ENCODE data around the gene SYTL1. TPM values are rescaled to one million over a fixed set of nuclear protein-coding genes. Genes with fewer than 3 reads are reported as not detected.

SYTL1 gene
- polyA plus RNA-seq, 2 donors: 136 to 302 TPM

GRCh38 chr1:27316860-27317259 lies 25.0 kb upstream of the SYTL1 start:
- peak overlapping the region in 1 of 2 donors; percentile 15 for H3K27ac ChIP-seq (ENCODE audit: low read depth in 2 of 2, low read length in 1 of 2)
- H3K27me3 ChIP-seq (ENCODE audit: control insufficient read depth in 1 of 2, insufficient read depth in 2 of 2, low read length in 2 of 2): no peaks in the 10 kb centered on the region
- H3K4me3 ChIP-seq (ENCODE audit: low read depth in 1 of 2, low read length in 2 of 2): no peak overlapping the region
- H3K36me3 ChIP-seq (ENCODE audit: control insufficient read depth in 2 of 2, insufficient read depth in 2 of 2, low read length in 1 of 2): no peaks in the 10 kb centered on the region
- no peaks in the 10 kb centered on the region for H3K4me1 ChIP-seq (ENCODE audit: control insufficient read depth in 2 of 2, insufficient read depth in 2 of 2, low read length in 1 of 2)
- no peaks in the 10 kb centered on the region for H3K9me3 ChIP-seq (ENCODE audit: control insufficient read depth in 2 of 2, insufficient read depth in 1 of 2, low read depth in 1 of 2, low read length in 1 of 2)
- 67 to 73% methylated on average over 5 of the region's 5 CpGs for WGBS, 2 donors

GRCh38 chr1:27318136-27318535 lies 23.7 kb upstream of the SYTL1 start:
- Histone ChIP-seq H3K27me3 (ENCODE audit: control insufficient read depth in 1 of 2, insufficient read depth in 2 of 2, low read length in 2 of 2) (no peaks in the 10 kb centered on the region), H3K9me3 (ENCODE audit: control insufficient read depth in 2 of 2, insufficient read depth in 1 of 2, low read depth in 1 of 2, low read length in 1 of 2) (no peaks in the 10 kb centered on the region), H3K36me3 (ENCODE audit: control insufficient read depth in 2 of 2, insufficient read depth in 2 of 2, low read length in 1 of 2) (no peaks in the 10 kb centered on the region), H3K27ac (ENCODE audit: low read depth in 2 of 2, low read length in 1 of 2) (no peak overlapping the region), H3K4me1 (ENCODE audit: control insufficient read depth in 2 of 2, insufficient read depth in 2 of 2, low read length in 1 of 2) (no peaks in the 10 kb centered on the region), H3K4me3 (ENCODE audit: low read depth in 1 of 2, low read length in 2 of 2) (no peak overlapping the region)
- 30 to 33% methylated on average over 4 of the region's 4 CpGs for WGBS, 2 donors

GRCh38 chr1:27318596-27318995 lies 23.2 kb upstream of the SYTL1 start:
- 67 to 72% methylated on average over 1 of the region's 1 CpG for WGBS, 2 donors
- Histone ChIP-seq H3K4me1 (ENCODE audit: control insufficient read depth in 2 of 2, insufficient read depth in 2 of 2, low read length in 1 of 2) (no peaks in the 10 kb centered on the region), H3K27me3 (ENCODE audit: control insufficient read depth in 1 of 2, insufficient read depth in 2 of 2, low read length in 2 of 2) (no peaks in the 10 kb centered on the region), H3K27ac (ENCODE audit: low read depth in 2 of 2, low read length in 1 of 2) (no peak overlapping the region), H3K36me3 (ENCODE audit: control insufficient read depth in 2 of 2, insufficient read depth in 2 of 2, low read length in 1 of 2) (no peaks in the 10 kb centered on the region), H3K9me3 (ENCODE audit: control insufficient read depth in 2 of 2, insufficient read depth in 1 of 2, low read depth in 1 of 2, low read length in 1 of 2) (no peaks in the 10 kb centered on the region), H3K4me3 (ENCODE audit: low read depth in 1 of 2, low read length in 2 of 2) (no peak overlapping the region)

- Histone ChIP-seq H3K4me1 (ENCODE audit: control insufficient read depth in 2 of 2, insufficient read depth in 2 of 2, low read length in 1 of 2) (peaks cover 0 to 8% of the 10 kb centered on the region in 2 donors), H3K36me3 (ENCODE audit: control insufficient read depth in 2 of 2, insufficient read depth in 2 of 2, low read length in 1 of 2) (peaks cover 0 to 9% of the 10 kb centered on the region in 2 donors), H3K9me3 (ENCODE audit: control insufficient read depth in 2 of 2, insufficient read depth in 1 of 2, low read depth in 1 of 2, low read length in 1 of 2) (no peaks in the 10 kb centered on the region), H3K4me3 (ENCODE audit: low read depth in 1 of 2, low read length in 2 of 2) (peak within 1 kb of the TSS; percentile 79 to 85), H3K27ac (ENCODE audit: low read depth in 2 of 2, low read length in 1 of 2) (peak within 1 kb of the TSS; percentile 92 to 95), H3K27me3 (ENCODE audit: control insufficient read depth in 1 of 2, insufficient read depth in 2 of 2, low read length in 2 of 2) (no peaks in the 10 kb centered on the region)
- WGBS, 2 donors: 0 to 1% methylated on average over 63 to 67 of the region's 67 CpGs
Observed at GRCh38 chr1:27321813-27322568, 19.8 kb upstream of the SYTL1 start, which contains the start of gene TMEM222. Gene TMEM222, plus strand, starts transcription at chr1:27322163. Its CDS starts 35 bp downstream, at chr1:27322198.

- H3K36me3 ChIP-seq (ENCODE audit: control insufficient read depth in 2 of 2, insufficient read depth in 2 of 2, low read length in 1 of 2): peaks cover 0 to 9% of the 10 kb centered on the region in 2 donors
- peaks cover 0 to 8% of the 10 kb centered on the region in 2 donors for H3K4me1 ChIP-seq (ENCODE audit: control insufficient read depth in 2 of 2, insufficient read depth in 2 of 2, low read length in 1 of 2)
- peak overlapping the region; percentile 92 to 95 for H3K27ac ChIP-seq (ENCODE audit: low read depth in 2 of 2, low read length in 1 of 2)
- H3K9me3 ChIP-seq (ENCODE audit: control insufficient read depth in 2 of 2, insufficient read depth in 1 of 2, low read depth in 1 of 2, low read length in 1 of 2): no peaks in the 10 kb centered on the region
- WGBS, 2 donors: 7 to 10% methylated on average over 10 of the region's 10 CpGs
- peak overlapping the region; percentile 79 to 85 for H3K4me3 ChIP-seq (ENCODE audit: low read depth in 1 of 2, low read length in 2 of 2)
- H3K27me3 ChIP-seq (ENCODE audit: control insufficient read depth in 1 of 2, insufficient read depth in 2 of 2, low read length in 2 of 2): no peaks in the 10 kb centered on the region
Observed at GRCh38 chr1:27322569-27323240, 19.1 kb upstream of the SYTL1 start.

GRCh38 chr1:27325286-27325685 lies 16.5 kb upstream of the SYTL1 start:
- Histone ChIP-seq H3K36me3 (ENCODE audit: control insufficient read depth in 2 of 2, insufficient read depth in 2 of 2, low read length in 1 of 2) (peaks cover 0 to 9% of the 10 kb centered on the region in 2 donors), H3K27ac (ENCODE audit: low read depth in 2 of 2, low read length in 1 of 2) (peak overlapping the region in 1 of 2 donors; percentile 15), H3K4me1 (ENCODE audit: control insufficient read depth in 2 of 2, insufficient read depth in 2 of 2, low read length in 1 of 2) (peaks cover 0 to 8% of the 10 kb centered on the region in 2 donors), H3K4me3 (ENCODE audit: low read depth in 1 of 2, low read length in 2 of 2) (no peak overlapping the region), H3K27me3 (ENCODE audit: control insufficient read depth in 1 of 2, insufficient read depth in 2 of 2, low read length in 2 of 2) (no peaks in the 10 kb centered on the region), H3K9me3 (ENCODE audit: control insufficient read depth in 2 of 2, insufficient read depth in 1 of 2, low read depth in 1 of 2, low read length in 1 of 2) (no peaks in the 10 kb centered on the region)
- WGBS, 2 donors: 92 to 95% methylated on average over 15 of the region's 15 CpGs

- 86 to 89% methylated on average over 5 of the region's 5 CpGs for WGBS, 2 donors
- no peaks in the 10 kb centered on the region for H3K9me3 ChIP-seq (ENCODE audit: control insufficient read depth in 2 of 2, insufficient read depth in 1 of 2, low read depth in 1 of 2, low read length in 1 of 2)
- H3K36me3 ChIP-seq (ENCODE audit: control insufficient read depth in 2 of 2, insufficient read depth in 2 of 2, low read length in 1 of 2): peaks cover 7 to 23% of the 10 kb centered on the region in 2 donors
- H3K4me3 ChIP-seq (ENCODE audit: low read depth in 1 of 2, low read length in 2 of 2): no peak overlapping the region
- H3K27ac ChIP-seq (ENCODE audit: low read depth in 2 of 2, low read length in 1 of 2): no peak overlapping the region
- no peaks in the 10 kb centered on the region for H3K27me3 ChIP-seq (ENCODE audit: control insufficient read depth in 1 of 2, insufficient read depth in 2 of 2, low read length in 2 of 2)
- H3K4me1 ChIP-seq (ENCODE audit: control insufficient read depth in 2 of 2, insufficient read depth in 2 of 2, low read length in 1 of 2): peaks cover 0 to 10% of the 10 kb centered on the region in 2 donors
Observed at GRCh38 chr1:27327964-27328363, 13.9 kb upstream of the SYTL1 start.

- Histone ChIP-seq H3K4me1 (ENCODE audit: control insufficient read depth in 2 of 2, insufficient read depth in 2 of 2, low read length in 1 of 2) (peaks cover 0 to 4% of the 10 kb centered on the region in 2 donors), H3K36me3 (ENCODE audit: control insufficient read depth in 2 of 2, insufficient read depth in 2 of 2, low read length in 1 of 2) (peaks cover 25 to 36% of the 10 kb centered on the region in 2 donors)
Observed at GRCh38 chr1:27330786-27331185, 11.0 kb upstream of the SYTL1 start.

GRCh38 chr1:27331426-27331825 lies 10.4 kb upstream of the SYTL1 start:
- H3K9me3 ChIP-seq (ENCODE audit: control insufficient read depth in 2 of 2, insufficient read depth in 1 of 2, low read depth in 1 of 2, low read length in 1 of 2): no peaks in the 10 kb centered on the region
- 89 to 92% methylated on average over 3 of the region's 3 CpGs for WGBS, 2 donors
- peaks cover 0 to 2% of the 10 kb centered on the region in 2 donors for H3K4me1 ChIP-seq (ENCODE audit: control insufficient read depth in 2 of 2, insufficient read depth in 2 of 2, low read length in 1 of 2)
- H3K27me3 ChIP-seq (ENCODE audit: control insufficient read depth in 1 of 2, insufficient read depth in 2 of 2, low read length in 2 of 2): no peaks in the 10 kb centered on the region
- H3K4me3 ChIP-seq (ENCODE audit: low read depth in 1 of 2, low read length in 2 of 2): no peak overlapping the region
- H3K36me3 ChIP-seq (ENCODE audit: control insufficient read depth in 2 of 2, insufficient read depth in 2 of 2, low read length in 1 of 2): peaks cover 29 to 42% of the 10 kb centered on the region in 2 donors
- H3K27ac ChIP-seq (ENCODE audit: low read depth in 2 of 2, low read length in 1 of 2): peak overlapping the region; percentile 28 to 45

More at GRCh38 chr1:27330786-27331185, 11.0 kb upstream of the SYTL1 start:
- H3K9me3 ChIP-seq (ENCODE audit: control insufficient read depth in 2 of 2, insufficient read depth in 1 of 2, low read depth in 1 of 2, low read length in 1 of 2): no peaks in the 10 kb centered on the region
- no peaks in the 10 kb centered on the region for H3K27me3 ChIP-seq (ENCODE audit: control insufficient read depth in 1 of 2, insufficient read depth in 2 of 2, low read length in 2 of 2)
- peak overlapping the region; percentile 7 to 57 for H3K27ac ChIP-seq (ENCODE audit: low read depth in 2 of 2, low read length in 1 of 2)
- 77 to 79% methylated on average over 8 of the region's 8 CpGs for WGBS, 2 donors
- no peak overlapping the region for H3K4me3 ChIP-seq (ENCODE audit: low read depth in 1 of 2, low read length in 2 of 2)
